ENCODE measurements around the gene TBRG1. TPM values are rescaled to one million over a fixed set of nuclear protein-coding genes. Genes with fewer than 3 reads are reported as not detected.

The TBRG1 gene
- total RNA-seq, 1 donor from 2014 or later, result 37.4 TPM

DNA sequence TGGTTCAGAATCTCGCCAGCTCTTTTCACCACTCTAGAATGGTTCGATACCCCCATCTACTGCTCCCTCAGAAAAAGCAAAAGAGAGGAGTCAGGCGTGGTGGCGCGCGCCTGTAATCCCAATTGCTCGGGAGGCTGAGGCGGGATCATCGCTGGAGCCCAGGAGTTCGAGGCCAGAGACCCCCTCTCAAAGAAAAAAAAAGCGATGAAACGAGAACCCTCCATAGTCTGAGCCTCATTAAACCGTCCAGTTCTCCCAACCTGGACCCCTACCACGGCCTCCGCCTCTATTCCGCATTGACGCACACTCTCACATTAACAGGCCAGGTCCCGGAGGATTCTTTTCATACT is 51.5 kb downstream of the TBRG1 start:
- Mint-ChIP-seq H3K4me1 (ENCODE audit: low read depth) (peaks cover 36% of the 10 kb centered on the region), H3K9me3 (no peaks in the 10 kb centered on the region), H3K27me3 (ENCODE audit: low read depth) (no peaks in the 10 kb centered on the region), H3K36me3 (ENCODE audit: low read depth) (no peaks in the 10 kb centered on the region), H3K4me3 (ENCODE audit: low read depth) (peak overlapping the region; percentile 88), H3K27ac (peak overlapping the region; percentile 86)
- no peak for DNase-seq (ENCODE audit: low spot score)
- intact Hi-C loops (cut with micrococcal nuclease), result no loop called here

- Mint-ChIP-seq H3K4me3 (ENCODE audit: low read depth) (peak overlapping the region; percentile 88), H3K27ac (peak overlapping the region; percentile 86), H3K4me1 (ENCODE audit: low read depth) (peaks cover 36% of the 10 kb centered on the region), H3K27me3 (ENCODE audit: low read depth) (no peaks in the 10 kb centered on the region), H3K36me3 (ENCODE audit: low read depth) (no peaks in the 10 kb centered on the region), H3K9me3 (no peaks in the 10 kb centered on the region)
- intact Hi-C loops (cut with micrococcal nuclease), result no loop called here
- no peak for DNase-seq (ENCODE audit: low spot score)
Observed at GRCh38 chr11:124674571-124674970, 51.9 kb downstream of the TBRG1 start.

GRCh38 chr11:124676386-124676785 is 53.7 kb downstream of the TBRG1 start:
- no peak for DNase-seq (ENCODE audit: low spot score)
- intact Hi-C loops (cut with micrococcal nuclease), result no loop called here
- Mint-ChIP-seq H3K27me3 (ENCODE audit: low read depth) (no peaks in the 10 kb centered on the region), H3K27ac (no peak overlapping the region), H3K36me3 (ENCODE audit: low read depth) (no peaks in the 10 kb centered on the region), H3K9me3 (no peaks in the 10 kb centered on the region), H3K4me1 (ENCODE audit: low read depth) (peaks cover 28% of the 10 kb centered on the region), H3K4me3 (ENCODE audit: low read depth) (no peak overlapping the region)

- Mint-ChIP-seq H3K36me3 (ENCODE audit: low read depth) (no peaks in the 10 kb centered on the region), H3K9me3 (peaks cover 14% of the 10 kb centered on the region), H3K4me1 (ENCODE audit: low read depth) (peaks cover 14% of the 10 kb centered on the region), H3K27me3 (ENCODE audit: low read depth) (no peaks in the 10 kb centered on the region), H3K4me3 (ENCODE audit: low read depth) (no peak overlapping the region), H3K27ac (no peak overlapping the region)
- no peak for DNase-seq (ENCODE audit: low spot score)
- intact Hi-C loops (cut with micrococcal nuclease), result no loop called here
Observed at GRCh38 chr11:124678416-124678815, 55.8 kb downstream of the TBRG1 start.

GRCh38 chr11:124681421-124681820 is 58.8 kb downstream of the TBRG1 start:
- intact Hi-C loops (cut with micrococcal nuclease), result no loop called here
- no peaks in the 10 kb centered on the region for H3K36me3 Mint-ChIP-seq (ENCODE audit: low read depth)
- no peaks in the 10 kb centered on the region for H3K27me3 Mint-ChIP-seq (ENCODE audit: low read depth)
- no peaks in the 10 kb centered on the region for H3K4me1 Mint-ChIP-seq (ENCODE audit: low read depth)
- no peak for DNase-seq (ENCODE audit: low spot score)
- peaks cover 26% of the 10 kb centered on the region for H3K9me3 Mint-ChIP-seq
- no peak overlapping the region for H3K27ac Mint-ChIP-seq
- H3K4me3 Mint-ChIP-seq (ENCODE audit: low read depth), result no peak overlapping the region

DNA sequence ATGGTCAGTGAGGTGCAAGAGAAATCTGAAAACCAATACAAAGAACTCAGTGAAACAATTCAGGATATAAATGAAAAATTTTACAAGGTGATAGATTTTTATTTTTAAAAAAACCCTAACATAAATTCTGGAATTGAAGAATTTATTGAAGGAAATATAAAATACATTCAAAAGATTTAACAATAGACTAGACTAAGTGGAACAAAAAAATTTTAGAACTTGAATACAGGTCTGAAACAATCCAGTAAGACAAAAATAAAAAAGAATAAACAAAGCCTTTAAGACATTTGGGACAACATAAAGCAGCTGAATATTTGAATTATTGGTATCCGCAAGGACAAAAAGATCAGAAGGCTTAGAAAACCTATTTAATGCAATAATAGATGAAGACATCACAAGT is 59.8 kb downstream of the TBRG1 start:
- Mint-ChIP-seq H3K27me3 (ENCODE audit: low read depth) (peaks cover 2% of the 10 kb centered on the region), H3K27ac (no peak overlapping the region), H3K4me3 (ENCODE audit: low read depth) (no peak overlapping the region), H3K4me1 (ENCODE audit: low read depth) (no peaks in the 10 kb centered on the region), H3K36me3 (ENCODE audit: low read depth) (no peaks in the 10 kb centered on the region), H3K9me3 (peaks cover 26% of the 10 kb centered on the region)
- no peak for DNase-seq (ENCODE audit: low spot score)
- intact Hi-C loops (cut with micrococcal nuclease), result no loop called here

Other genes starting within 250 kb of the TBRG1 start
- gene OR8B2, start 238.4 kb upstream of the TBRG1 start, total RNA-seq, result not detected in 2 replicates
- gene OR8B3, start 223.8 kb upstream of the TBRG1 start, total RNA-seq, result not detected in 2 replicates
- gene OR8B4, start 198.0 kb upstream of the TBRG1 start, total RNA-seq, result not detected in 2 replicates
- gene OR8B8, start 177.2 kb upstream of the TBRG1 start, total RNA-seq, result not detected in 2 replicates
- gene OR8B12, start 79.2 kb upstream of the TBRG1 start, total RNA-seq, result not detected in 2 replicates
- not detected in 2 replicates for gene OR8A1, start 52.9 kb upstream of the TBRG1 start, total RNA-seq
- not detected in 2 replicates for gene PANX3, start 11.4 kb upstream of the TBRG1 start, total RNA-seq
- 5.0 and 5.2 TPM in 2 replicates for gene SIAE, start 50.9 kb downstream of the TBRG1 start, total RNA-seq
- 2.3 and 2.9 TPM in 2 replicates for gene SPA17, start 51.0 kb downstream of the TBRG1 start, total RNA-seq
- gene NRGN, start 117.1 kb downstream of the TBRG1 start, total RNA-seq, result 5.0 and 6.7 TPM in 2 replicates
- gene VSIG2, start 129.4 kb downstream of the TBRG1 start, total RNA-seq, result not detected in 2 replicates
- 0.18 and 0.23 TPM in 2 replicates for gene ESAM, start 139.4 kb downstream of the TBRG1 start, total RNA-seq
- 10.5 and 10.8 TPM in 2 replicates for gene MSANTD2, start 177.5 kb downstream of the TBRG1 start, total RNA-seq
- 9.0 and 10.6 TPM in 2 replicates for gene ROBO3, start 242.6 kb downstream of the TBRG1 start, total RNA-seq

All from activated T-helper 2 cell treated with anti-CD3 and anti-CD28 coated beads, Interferon-gamma antibody, Interleukin-2, Interleukin-4, amounts not matched to agents 10 μg/mL and 5 μg/mL and 100 μg/mL, durations not matched to agents 14 hours and 24 hours and 36 hours (primary cell).